SK-N-SH (cell line): ENCODE measurements around the gene ING1. TPM values are rescaled to one million over a fixed set of nuclear protein-coding genes. Genes with fewer than 3 reads are reported as not detected.

ENCODE experiments used
- CTCF ChIA-PET: fragments of 300-600, 350-600 bp; formaldehyde crosslinking; extraction: SDS; loops from one replicate; lab custom pipeline; 2021; lab: Yijun Ruan, JAX
- POLR2A ChIA-PET: fragments of 350-600 bp; sonication (Branson Sonifier 250); formaldehyde crosslinking; extraction: SDS; loops from one replicate; lab custom pipeline; 2020; ENCODE audit warnings: antibody characterized with exemption, inconsistent platforms; lab: Yijun Ruan, JAX
- DNase-seq: peaks from one replicate; pipeline ENCODE4 v3.0.0; 2012
- H2AFZ ChIP-seq: fragments of 200-600 bp; sonication (generic); 2 replicates; pipeline ENCODE4 v1.8.1; 2016; ENCODE audit warnings: antibody characterized with exemption, mild to moderate bottlenecking, low read depth
- H3F3A ChIP-seq: fragments of 200-600 bp; sonication (generic); replicated peaks from 2 replicates; pipeline ENCODE3; 2016; ENCODE audit warnings: antibody characterized with exemption, mild to moderate bottlenecking; ENCODE audit not compliant: insufficient read depth
- H3K27ac ChIP-seq, 2 experiments: fragments of 200-500 bp in 1 of 2; fragments of 200-600 bp in 1 of 2; sonication (Bioruptor generic) in 1 of 2; sonication (generic), shearing (Covaris generic) in 1 of 2; 2 replicates each; pipeline versions ENCODE4 v1.5.1 to v1.6.1; 2014 to 2016; ENCODE audit warnings: low read depth in 2 of 2, inconsistent platforms in 1 of 2, low read length in 1 of 2, mild to moderate bottlenecking in 1 of 2, mixed read lengths in 1 of 2
- H3K27me3 ChIP-seq: fragments of 200-600 bp; sonication (generic), shearing (Covaris generic); 2 replicates; pipeline ENCODE4 v1.6.1; 2016; ENCODE audit warnings: mixed run types; ENCODE audit not compliant: insufficient read depth
- H3K36me3 ChIP-seq, 2 experiments: fragments of 200-500 bp in 1 of 2; fragments of 200-600 bp in 1 of 2; sonication (Bioruptor generic) in 1 of 2; sonication (generic) in 1 of 2; replicated peaks in 1 of 2; 2 replicates each; pipeline versions ENCODE3 to v1.5.1; 2014 to 2016; ENCODE audit warnings: low read length in 1 of 2, mild to moderate bottlenecking in 1 of 2; ENCODE audit not compliant: insufficient read depth in 2 of 2, control insufficient read depth in 1 of 2
- H3K4me1 ChIP-seq, 2 experiments: fragments of 200-500 bp in 1 of 2; fragments of 200-600 bp in 1 of 2; sonication (Bioruptor generic) in 1 of 2; sonication (generic), shearing (Covaris generic) in 1 of 2; 2 replicates each; pipeline versions ENCODE4 v1.5.1 to v1.6.1; 2014 to 2016; ENCODE audit warnings: low read depth in 1 of 2, low read length in 1 of 2, mixed run types in 1 of 2; ENCODE audit not compliant: insufficient read depth in 2 of 2, control insufficient read depth in 1 of 2
- H3K4me2 ChIP-seq: fragments of 200-600 bp; sonication (generic), shearing (Covaris generic); 2 replicates; pipeline ENCODE4 v1.6.1; 2017; ENCODE audit warnings: mixed run types
- H3K4me3 ChIP-seq, 2 experiments: fragments of 200-500 bp in 1 of 2; fragments of 200-600 bp in 1 of 2; sonication (Bioruptor generic) in 1 of 2; sonication (generic), shearing (Covaris generic) in 1 of 2; 2 replicates each; pipeline versions ENCODE4 v1.5.1 to v1.8.1; 2014 to 2016; ENCODE audit warnings: low read depth in 2 of 2, inconsistent platforms in 1 of 2, low read length in 1 of 2, mild to moderate bottlenecking in 1 of 2, mixed read lengths in 1 of 2, moderate library complexity in 1 of 2
- H3K79me2 ChIP-seq: fragments of 200-600 bp; sonication (generic); 2 replicates; pipeline ENCODE4 v1.8.1; 2017; ENCODE audit warnings: mild to moderate bottlenecking; ENCODE audit not compliant: insufficient read depth
- H3K9ac ChIP-seq: fragments of 200-600 bp; sonication (generic); 2 replicates; pipeline ENCODE4 v1.6.1; 2017; ENCODE audit warnings: mixed run types
- H3K9me2 ChIP-seq: fragments of 200-600 bp; sonication (generic); 2 replicates; pipeline ENCODE4 v1.6.1; 2017; ENCODE audit warnings: mixed run types
- H3K9me3 ChIP-seq: fragments of 200-600 bp; sonication (generic); 2 replicates; pipeline ENCODE4 v1.6.1; 2017; ENCODE audit warnings: mixed run types, mild to moderate bottlenecking, moderate library complexity
- H4K20me1 ChIP-seq: fragments of 200-600 bp; sonication (generic); 2 replicates; pipeline ENCODE4 v1.6.1; 2017; ENCODE audit warnings: mild to moderate bottlenecking, mixed run types; ENCODE audit not compliant: insufficient read depth
- CHD2 ChIP-seq: fragments of 150-350 bp; IDR thresholded peaks from 2 replicates; pipeline ENCODE4 v1.6.1; 2018; ENCODE audit warnings: low read length; ENCODE audit not compliant: partially characterized antibody
- ELF1 ChIP-seq: IDR thresholded peaks from 2 replicates; pipeline ENCODE4 v1.4.0; 2012
- EP300 ChIP-seq, 2 experiments: IDR thresholded peaks; 2 replicates each; pipeline versions ENCODE4 v1.4.0 to v1.6.1; 2012; ENCODE audit warnings: borderline replicate concordance in 1 of 2, low read depth in 1 of 2, low read length in 1 of 2
- FOSL2 ChIP-seq: IDR thresholded peaks from 2 replicates; pipeline ENCODE4 v1.4.0; 2012; ENCODE audit warnings: low read depth, mild to moderate bottlenecking, moderate library complexity, borderline replicate concordance
- FOXJ3 ChIP-seq: sonication (generic); formaldehyde crosslinking; IDR thresholded peaks from 2 replicates; pipeline ENCODE4 v1.5.1; 2020; ENCODE audit warnings: mild to moderate bottlenecking, missing genetic modification reagents
- FOXM1 ChIP-seq: IDR thresholded peaks from 2 replicates; pipeline ENCODE4 v1.4.0; 2012; ENCODE audit warnings: low read depth, mild to moderate bottlenecking
- JUND ChIP-seq: IDR thresholded peaks from 2 replicates; pipeline ENCODE4 v1.4.0; 2012
- NFIC ChIP-seq: IDR thresholded peaks from 2 replicates; pipeline ENCODE4 v1.4.0; 2012; ENCODE audit warnings: borderline replicate concordance
- NRF1 ChIP-seq: IDR thresholded peaks from 2 replicates; pipeline ENCODE4 v1.6.1; 2012; ENCODE audit warnings: low read depth, mild to moderate bottlenecking, low read length
- POLR2AphosphoS5 ChIP-seq: IDR thresholded peaks from 2 replicates; pipeline ENCODE4 v1.6.1; 2012; ENCODE audit warnings: low read depth, low read length
- RCOR1 ChIP-seq: fragments of 150-350 bp; IDR thresholded peaks from 2 replicates; pipeline ENCODE4 v1.6.1; 2017; ENCODE audit warnings: antibody characterized with exemption, low read length
- SIN3A ChIP-seq: IDR thresholded peaks from 2 replicates; pipeline ENCODE4 v1.6.1; 2012; ENCODE audit warnings: low read depth, mild to moderate bottlenecking, low read length, moderate library complexity, borderline replicate concordance
- SMC3 ChIP-seq: IDR thresholded peaks from 2 replicates; pipeline ENCODE4 v1.6.1; 2012; ENCODE audit warnings: low read depth, low read length, improper control_type of control experiment
- TCF12 ChIP-seq: IDR thresholded peaks from 2 replicates; pipeline ENCODE4 v1.4.0; 2012
- YY1 ChIP-seq: IDR thresholded peaks from 2 replicates; pipeline ENCODE4 v1.4.0; 2012; ENCODE audit warnings: low read depth, mild to moderate bottlenecking
- whole genome bisulfite sequencing: methylation state at CpG from one replicate; pipeline ENCODE4 v1.1.6; 2017; ENCODE audit warnings: low lambda C conversion rate; 5-methylcytosine and 5-hydroxymethylcytosine counted together
- polyA plus RNA-seq, 3 experiments: library from polyadenylated mRNA; depleted of rRNA; stranded (reverse); fragments of >200 nt; gene quantifications; 2 replicates each; pipeline ENCODE4 v1.2.3, GENCODE V29; 2012
- TF ChIP-seq, protein P1 (sequence below): IDR thresholded peaks from 2 replicates; pipeline ENCODE4 v1.4.0; 2012; ENCODE audit warnings: low read depth
- TF ChIP-seq, protein P2 (sequence below): fragments of 200-600 bp; sonication (generic); IDR thresholded peaks from 2 replicates; pipeline ENCODE4 v1.6.1; 2017; ENCODE audit warnings: antibody characterized with exemption, mild to moderate bottlenecking, moderate library complexity
- TF ChIP-seq, protein P3 (sequence below): fragments of 150-350 bp; IDR thresholded peaks from 2 replicates; pipeline ENCODE4 v1.6.1; 2016; ENCODE audit warnings: mild to moderate bottlenecking, low read depth, low read length

Gene ING1
- polyA plus RNA-seq, 1 of the 3 experiments (the other 2 are of a cell fraction), result 25.4 TPM

DNA sequence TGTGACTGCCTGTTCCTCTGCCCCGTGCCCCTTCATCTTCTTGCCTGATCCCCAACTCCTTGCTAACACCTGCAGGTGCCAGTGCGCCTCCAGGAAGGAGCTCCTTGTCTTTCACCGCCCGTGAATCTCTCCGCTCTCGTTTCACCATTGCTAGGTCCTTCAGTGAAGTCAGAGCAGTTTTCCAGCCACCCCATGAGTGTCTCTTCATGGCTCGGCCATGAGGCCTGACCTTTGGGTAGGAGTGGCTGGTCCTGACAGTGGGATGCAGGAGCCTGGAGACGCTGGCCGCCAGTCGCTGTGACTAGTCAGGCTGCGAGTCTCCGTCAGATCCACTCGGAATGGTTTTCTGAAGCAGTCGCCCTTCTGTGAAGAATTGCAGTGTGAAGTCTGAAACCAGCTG lies 43.8 kb downstream of the ING1 start:
- Histone ChIP-seq H3K4me2 (no peak overlapping the region), H3F3A (no peaks in the 10 kb centered on the region), H4K20me1 (no peaks in the 10 kb centered on the region), H3K9me3 (peaks cover 5% of the 10 kb centered on the region; the same call in 1 of the 2 replicates), H3K36me3 (no peaks in the 10 kb centered on the region), H3K79me2 (no peaks in the 10 kb centered on the region), H3K4me3 (no peak overlapping the region), H3K9me2 (no peaks in the 10 kb centered on the region), H3K27me3 (no peaks in the 10 kb centered on the region), H2AFZ (no peak overlapping the region), H3K4me1 (no peaks in the 10 kb centered on the region), H3K9ac (no peak overlapping the region), H3K27ac (no peak overlapping the region)
- ChIA-PET POLR2A (interaction anchor here (0.6 kb wide), 1 partner anchor 42 kb away, joined by 5 read pairs; no protein-coding TSS in a partner anchor), CTCF (no interaction called here)
- TF ChIP-seq FOSL2, result no peak
- no peak for TF ChIP-seq FOXJ3
- no peak for TF ChIP-seq YY1
- TF ChIP-seq SIN3A, result no peak
- no peak for TF ChIP-seq CHD2
- TF ChIP-seq NRF1, result no peak
- TF ChIP-seq EP300 (IDR thresholded peaks at IDR 0.05; ENCODE audit: borderline replicate concordance in 1 of 2, low read depth in 1 of 2, low read length in 1 of 2), result no peak
- TF ChIP-seq TCF12, result no peak
- no peak for TF ChIP-seq ELF1
- TF ChIP-seq JUND, result no peak
- TF ChIP-seq, protein P1, sequence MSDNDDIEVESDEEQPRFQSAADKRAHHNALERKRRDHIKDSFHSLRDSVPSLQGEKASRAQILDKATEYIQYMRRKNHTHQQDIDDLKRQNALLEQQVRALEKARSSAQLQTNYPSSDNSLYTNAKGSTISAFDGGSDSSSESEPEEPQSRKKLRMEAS, result no peak
- TF ChIP-seq POLR2AphosphoS5, result no peak
- TF ChIP-seq RCOR1, result no peak
- TF ChIP-seq SMC3, result no peak
- TF ChIP-seq, protein P2, sequence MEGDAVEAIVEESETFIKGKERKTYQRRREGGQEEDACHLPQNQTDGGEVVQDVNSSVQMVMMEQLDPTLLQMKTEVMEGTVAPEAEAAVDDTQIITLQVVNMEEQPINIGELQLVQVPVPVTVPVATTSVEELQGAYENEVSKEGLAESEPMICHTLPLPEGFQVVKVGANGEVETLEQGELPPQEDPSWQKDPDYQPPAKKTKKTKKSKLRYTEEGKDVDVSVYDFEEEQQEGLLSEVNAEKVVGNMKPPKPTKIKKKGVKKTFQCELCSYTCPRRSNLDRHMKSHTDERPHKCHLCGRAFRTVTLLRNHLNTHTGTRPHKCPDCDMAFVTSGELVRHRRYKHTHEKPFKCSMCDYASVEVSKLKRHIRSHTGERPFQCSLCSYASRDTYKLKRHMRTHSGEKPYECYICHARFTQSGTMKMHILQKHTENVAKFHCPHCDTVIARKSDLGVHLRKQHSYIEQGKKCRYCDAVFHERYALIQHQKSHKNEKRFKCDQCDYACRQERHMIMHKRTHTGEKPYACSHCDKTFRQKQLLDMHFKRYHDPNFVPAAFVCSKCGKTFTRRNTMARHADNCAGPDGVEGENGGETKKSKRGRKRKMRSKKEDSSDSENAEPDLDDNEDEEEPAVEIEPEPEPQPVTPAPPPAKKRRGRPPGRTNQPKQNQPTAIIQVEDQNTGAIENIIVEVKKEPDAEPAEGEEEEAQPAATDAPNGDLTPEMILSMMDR, result no peak
- no peak for TF ChIP-seq NFIC
- TF ChIP-seq, protein P3, sequence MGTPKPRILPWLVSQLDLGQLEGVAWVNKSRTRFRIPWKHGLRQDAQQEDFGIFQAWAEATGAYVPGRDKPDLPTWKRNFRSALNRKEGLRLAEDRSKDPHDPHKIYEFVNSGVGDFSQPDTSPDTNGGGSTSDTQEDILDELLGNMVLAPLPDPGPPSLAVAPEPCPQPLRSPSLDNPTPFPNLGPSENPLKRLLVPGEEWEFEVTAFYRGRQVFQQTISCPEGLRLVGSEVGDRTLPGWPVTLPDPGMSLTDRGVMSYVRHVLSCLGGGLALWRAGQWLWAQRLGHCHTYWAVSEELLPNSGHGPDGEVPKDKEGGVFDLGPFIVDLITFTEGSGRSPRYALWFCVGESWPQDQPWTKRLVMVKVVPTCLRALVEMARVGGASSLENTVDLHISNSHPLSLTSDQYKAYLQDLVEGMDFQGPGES, result no peak
- no peak for TF ChIP-seq FOXM1
- 91% methylated on average over 14 of the region's 14 CpGs for WGBS
- DNase-seq, result no peak
